ENCODE measurements around the gene ZNF804A.
A peak's percentile ranks its signal among the peaks of the same experiment; 100 is the strongest.

The ZNF804A gene

GRCh38 chr2:184945326-184945725 lies 347.0 kb downstream of the ZNF804A start:
- DNase-seq (ENCODE audit: low spot score) = peak; percentile 43

GRCh38 chr2:184945824-184946223 lies 347.5 kb downstream of the ZNF804A start:
- DNase-seq (ENCODE audit: low spot score) = peak; percentile 11

GRCh38 chr2:184956856-184957255 lies 358.5 kb downstream of the ZNF804A start:
- no peak for DNase-seq (ENCODE audit: low spot score)

GRCh38 chr2:184971546-184972068 lies 373.3 kb downstream of the ZNF804A start:
- DNase-seq (ENCODE audit: low spot score) = no peak

Data from D341Med (cell line).